ENCODE results near the gene COG4.

Gene COG4

GRCh38 chr16:70523076-70523742 lies at the start of gene COG4:
Gene COG4 (minus strand): TSS chr16:70523554. CDS start chr16:70523543, 11 bp downstream.
- Mint-ChIP-seq H3K4me3 (peak within 1 kb of the TSS; percentile 95), H3K27me3 (no peaks in the 10 kb centered on the region), H3K36me3 (ENCODE audit: insufficient read depth) (peaks cover 51% of the 10 kb centered on the region)

GRCh38 chr16:70572926-70573270 lies 49.5 kb upstream of the COG4 start:
- Mint-ChIP-seq H3K27ac (ENCODE audit: low read depth) (no peak overlapping the region), H3K4me1 (peaks cover 16% of the 10 kb centered on the region), H3K9me3 (no peaks in the 10 kb centered on the region), H3K36me3 (ENCODE audit: insufficient read depth) (peaks cover 63% of the 10 kb centered on the region), H3K27me3 (no peaks in the 10 kb centered on the region), H3K4me3 (no peak overlapping the region)
- no peak for ATAC-seq (replicated peaks; ENCODE audit: extremely low read depth, poor library complexity, severe bottlenecking)
- no peak for DNase-seq (ENCODE audit: low spot score in 2 of 2)

More at GRCh38 chr16:70523076-70523742, at the start of gene COG4:
- peak; percentile 61 for ATAC-seq (replicated peaks; ENCODE audit: extremely low read depth, poor library complexity, severe bottlenecking)
- peak; percentile 80 to 83 for DNase-seq (ENCODE audit: low spot score in 2 of 2)
- H3K27ac Mint-ChIP-seq (ENCODE audit: low read depth) = peak within 1 kb of the TSS; percentile 99
- peaks cover 61% of the 10 kb centered on the region for H3K4me1 Mint-ChIP-seq
- H3K9me3 Mint-ChIP-seq = no peaks in the 10 kb centered on the region

GRCh38 chr16:70572050-70572925 lies 48.9 kb upstream of the COG4 start:
- H3K4me3 Mint-ChIP-seq = no peak overlapping the region

GRCh38 chr16:70571623-70572022 lies 48.3 kb upstream of the COG4 start:
- Mint-ChIP-seq H3K4me1 (peaks cover 11% of the 10 kb centered on the region), H3K36me3 (ENCODE audit: insufficient read depth) (peaks cover 75% of the 10 kb centered on the region), H3K9me3 (no peaks in the 10 kb centered on the region), H3K27ac (ENCODE audit: low read depth) (no peak overlapping the region), H3K4me3 (no peak overlapping the region), H3K27me3 (no peaks in the 10 kb centered on the region)
- DNase-seq (ENCODE audit: low spot score in 2 of 2) = no peak
- ATAC-seq (replicated peaks; ENCODE audit: extremely low read depth, poor library complexity, severe bottlenecking) = no peak

More at GRCh38 chr16:70572050-70572925, 48.9 kb upstream of the COG4 start:
- ATAC-seq (replicated peaks; ENCODE audit: extremely low read depth, poor library complexity, severe bottlenecking) (no peak), DNase-seq (ENCODE audit: low spot score in 2 of 2) (no peak)
- Mint-ChIP-seq H3K27me3 (no peaks in the 10 kb centered on the region), H3K9me3 (no peaks in the 10 kb centered on the region), H3K27ac (ENCODE audit: low read depth) (no peak overlapping the region), H3K36me3 (ENCODE audit: insufficient read depth) (peaks cover 69% of the 10 kb centered on the region), H3K4me1 (peaks cover 16% of the 10 kb centered on the region)

- Mint-ChIP-seq H3K4me1 (peaks cover 5% of the 10 kb centered on the region), H3K4me3 (no peak overlapping the region), H3K27ac (ENCODE audit: low read depth) (no peak overlapping the region), H3K36me3 (ENCODE audit: insufficient read depth) (peaks cover 78% of the 10 kb centered on the region), H3K27me3 (no peaks in the 10 kb centered on the region), H3K9me3 (no peaks in the 10 kb centered on the region)
- no peak for ATAC-seq (replicated peaks; ENCODE audit: extremely low read depth, poor library complexity, severe bottlenecking)
- DNase-seq (ENCODE audit: low spot score in 2 of 2) = no peak
Measured at GRCh38 chr16:70570967-70571570, 47.7 kb upstream of the COG4 start.

- Mint-ChIP-seq H3K36me3 (ENCODE audit: insufficient read depth) (peaks cover 91% of the 10 kb centered on the region), H3K9me3 (no peaks in the 10 kb centered on the region), H3K4me1 (peaks cover 5% of the 10 kb centered on the region), H3K27ac (ENCODE audit: low read depth) (no peak overlapping the region), H3K27me3 (no peaks in the 10 kb centered on the region), H3K4me3 (no peak overlapping the region)
- ATAC-seq (replicated peaks; ENCODE audit: extremely low read depth, poor library complexity, severe bottlenecking) = no peak
- no peak for DNase-seq (ENCODE audit: low spot score in 2 of 2)
Measured at GRCh38 chr16:70569752-70570151, 46.4 kb upstream of the COG4 start.

GRCh38 chr16:70568601-70569237 lies 45.4 kb upstream of the COG4 start:
- no peak overlapping the region for H3K27ac Mint-ChIP-seq (ENCODE audit: low read depth)

GRCh38 chr16:70565053-70565452 lies 41.7 kb upstream of the COG4 start:
- Mint-ChIP-seq H3K4me1 (no peaks in the 10 kb centered on the region), H3K36me3 (ENCODE audit: insufficient read depth) (peaks cover 93% of the 10 kb centered on the region), H3K27ac (ENCODE audit: low read depth) (no peak overlapping the region), H3K4me3 (no peak overlapping the region), H3K27me3 (no peaks in the 10 kb centered on the region), H3K9me3 (no peaks in the 10 kb centered on the region)
- no peak for DNase-seq (ENCODE audit: low spot score in 2 of 2)
- ATAC-seq (replicated peaks; ENCODE audit: extremely low read depth, poor library complexity, severe bottlenecking) = no peak

More at GRCh38 chr16:70568601-70569237, 45.4 kb upstream of the COG4 start:
- DNase-seq (ENCODE audit: low spot score in 2 of 2) = no peak
- Mint-ChIP-seq H3K4me1 (peaks cover 5% of the 10 kb centered on the region), H3K4me3 (no peak overlapping the region), H3K36me3 (ENCODE audit: insufficient read depth) (peaks cover 97% of the 10 kb centered on the region), H3K27me3 (no peaks in the 10 kb centered on the region), H3K9me3 (no peaks in the 10 kb centered on the region)
- ATAC-seq (replicated peaks; ENCODE audit: extremely low read depth, poor library complexity, severe bottlenecking) = no peak

GRCh38 chr16:70563636-70564035 lies 40.3 kb upstream of the COG4 start:
- H3K4me1 Mint-ChIP-seq = no peaks in the 10 kb centered on the region
- peaks cover 92% of the 10 kb centered on the region for H3K36me3 Mint-ChIP-seq (ENCODE audit: insufficient read depth)
- H3K27ac Mint-ChIP-seq (ENCODE audit: low read depth) = no peak overlapping the region
- H3K9me3 Mint-ChIP-seq = no peaks in the 10 kb centered on the region
- no peaks in the 10 kb centered on the region for H3K27me3 Mint-ChIP-seq
- H3K4me3 Mint-ChIP-seq = no peak overlapping the region
- ATAC-seq (replicated peaks; ENCODE audit: extremely low read depth, poor library complexity, severe bottlenecking) (no peak), DNase-seq (ENCODE audit: low spot score in 2 of 2) (no peak)

GRCh38 chr16:70561623-70562022 lies 38.3 kb upstream of the COG4 start:
- ATAC-seq (replicated peaks; ENCODE audit: extremely low read depth, poor library complexity, severe bottlenecking) (no peak), DNase-seq (ENCODE audit: low spot score in 2 of 2) (no peak)
- Mint-ChIP-seq H3K27ac (ENCODE audit: low read depth) (no peak overlapping the region), H3K27me3 (no peaks in the 10 kb centered on the region), H3K36me3 (ENCODE audit: insufficient read depth) (peaks cover 90% of the 10 kb centered on the region), H3K9me3 (no peaks in the 10 kb centered on the region), H3K4me1 (no peaks in the 10 kb centered on the region), H3K4me3 (no peak overlapping the region)

- no peak for ATAC-seq (replicated peaks; ENCODE audit: extremely low read depth, poor library complexity, severe bottlenecking)
- Mint-ChIP-seq H3K36me3 (ENCODE audit: insufficient read depth) (peaks cover 89% of the 10 kb centered on the region), H3K27ac (ENCODE audit: low read depth) (no peak overlapping the region), H3K27me3 (no peaks in the 10 kb centered on the region), H3K4me1 (no peaks in the 10 kb centered on the region), H3K4me3 (no peak overlapping the region), H3K9me3 (no peaks in the 10 kb centered on the region)
- DNase-seq (ENCODE audit: low spot score in 2 of 2) = no peak
Measured at GRCh38 chr16:70556063-70556462, 32.7 kb upstream of the COG4 start.

GRCh38 chr16:70553645-70554044 lies 30.3 kb upstream of the COG4 start:
- Mint-ChIP-seq H3K27me3 (no peaks in the 10 kb centered on the region), H3K9me3 (no peaks in the 10 kb centered on the region), H3K4me3 (no peak overlapping the region), H3K36me3 (ENCODE audit: insufficient read depth) (peaks cover 88% of the 10 kb centered on the region), H3K27ac (ENCODE audit: low read depth) (no peak overlapping the region), H3K4me1 (peaks cover 11% of the 10 kb centered on the region)
- ATAC-seq (replicated peaks; ENCODE audit: extremely low read depth, poor library complexity, severe bottlenecking) (no peak), DNase-seq (ENCODE audit: low spot score in 2 of 2) (no peak)

All from central memory CD8-positive, alpha-beta T cell (primary cell).